ENCODE results near the gene TSPAN4. TPM values are rescaled to one million over a fixed set of nuclear protein-coding genes. Genes with fewer than 3 reads are reported as not detected.

Gene TSPAN4
- total RNA-seq, 2 experiments from 2014 or later: 9.4 to 12.1 TPM

DNA sequence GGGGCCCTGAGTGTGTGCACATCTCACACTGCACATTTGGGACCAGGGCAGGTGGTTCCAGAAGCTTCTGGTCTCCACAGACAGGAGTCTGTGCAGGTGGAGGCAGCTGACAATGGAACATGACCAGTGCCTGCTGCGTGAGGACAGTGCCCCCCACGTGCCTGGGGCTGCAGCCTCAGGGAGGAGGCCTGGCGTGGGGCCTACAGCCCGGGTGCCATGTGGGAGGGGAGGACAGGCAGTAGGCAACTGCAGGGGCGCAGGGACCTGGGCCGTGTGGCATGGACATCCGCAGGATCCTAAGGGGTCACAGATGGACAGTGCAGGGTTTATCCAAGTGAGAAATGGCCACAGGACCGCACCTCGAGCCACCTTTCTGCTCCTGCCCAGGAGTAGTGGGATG, 28.8 kb downstream of the TSPAN4 start:
- Histone ChIP-seq H3K36me3 (ENCODE audit: insufficient read depth, low read length) (peaks cover 5% of the 10 kb centered on the region; the same call in 1 of the 2 replicates), H3K79me2 (ENCODE audit: insufficient read depth, low read depth, low read length) (no peaks in the 10 kb centered on the region), H3K4me1 (ENCODE audit: insufficient read depth, low read length, poor library complexity, severe bottlenecking) (no peaks in the 10 kb centered on the region), H3K9me2 (ENCODE audit: insufficient read depth, low read length) (no peaks in the 10 kb centered on the region), H3K4me3 (ENCODE audit: low read depth, low read length, poor library complexity, severe bottlenecking) (no peak overlapping the region), H2AFZ (ENCODE audit: low read length) (no peak overlapping the region), H4K20me1 (ENCODE audit: insufficient read depth, low read length) (no peaks in the 10 kb centered on the region), H3K4me2 (ENCODE audit: low read length) (no peak overlapping the region), H3K27ac (ENCODE audit: low read depth, low read length, poor library complexity, severe bottlenecking) (no peak overlapping the region), H3K9me3 (ENCODE audit: low read length) (no peaks in the 10 kb centered on the region)
- POLR2A ChIA-PET: no interaction called here
- no peak for TF ChIP-seq EZH2phosphoT487 (IDR thresholded peaks at IDR 0.05; ENCODE audit: borderline replicate concordance, low read depth, low read length)
- TF ChIP-seq, protein P1, sequence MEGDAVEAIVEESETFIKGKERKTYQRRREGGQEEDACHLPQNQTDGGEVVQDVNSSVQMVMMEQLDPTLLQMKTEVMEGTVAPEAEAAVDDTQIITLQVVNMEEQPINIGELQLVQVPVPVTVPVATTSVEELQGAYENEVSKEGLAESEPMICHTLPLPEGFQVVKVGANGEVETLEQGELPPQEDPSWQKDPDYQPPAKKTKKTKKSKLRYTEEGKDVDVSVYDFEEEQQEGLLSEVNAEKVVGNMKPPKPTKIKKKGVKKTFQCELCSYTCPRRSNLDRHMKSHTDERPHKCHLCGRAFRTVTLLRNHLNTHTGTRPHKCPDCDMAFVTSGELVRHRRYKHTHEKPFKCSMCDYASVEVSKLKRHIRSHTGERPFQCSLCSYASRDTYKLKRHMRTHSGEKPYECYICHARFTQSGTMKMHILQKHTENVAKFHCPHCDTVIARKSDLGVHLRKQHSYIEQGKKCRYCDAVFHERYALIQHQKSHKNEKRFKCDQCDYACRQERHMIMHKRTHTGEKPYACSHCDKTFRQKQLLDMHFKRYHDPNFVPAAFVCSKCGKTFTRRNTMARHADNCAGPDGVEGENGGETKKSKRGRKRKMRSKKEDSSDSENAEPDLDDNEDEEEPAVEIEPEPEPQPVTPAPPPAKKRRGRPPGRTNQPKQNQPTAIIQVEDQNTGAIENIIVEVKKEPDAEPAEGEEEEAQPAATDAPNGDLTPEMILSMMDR (conservative IDR thresholded peaks at IDR 0.05; ENCODE audit: low read length): no peak
- CTCF ChIA-PET (ENCODE audit: unreplicated experiment): no interaction called here
- no peak for DNase-seq (ENCODE audit: low spot score)
- BruUV-seq (replicated peaks): no TSS peak
- intact Hi-C loops (cut with micrococcal nuclease; ENCODE audit: unreplicated experiment): no loop called here

DNA sequence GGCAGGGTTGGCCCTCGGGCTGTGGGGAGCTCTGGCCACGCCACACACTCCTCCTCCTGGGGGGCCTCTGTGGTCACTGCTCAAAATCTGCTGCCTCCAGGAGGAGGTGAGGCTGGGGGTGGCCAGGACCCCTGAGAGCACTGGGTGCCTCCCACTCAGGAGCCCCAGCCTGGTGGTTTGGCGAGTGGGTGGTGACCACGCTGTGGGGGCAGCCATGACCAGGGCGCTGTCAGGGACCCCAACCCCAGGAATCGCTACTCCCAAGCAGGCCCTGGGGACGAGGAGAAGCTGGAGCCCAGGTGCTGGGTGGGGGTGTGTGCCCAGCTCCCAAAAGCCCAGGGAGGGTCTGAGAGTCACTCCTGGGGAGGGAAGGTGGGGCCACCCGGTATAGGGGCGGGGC, 30.1 kb downstream of the TSPAN4 start:
- no peaks in the 10 kb centered on the region for H3K9me3 ChIP-seq (ENCODE audit: low read length)
- BruUV-seq (replicated peaks): no TSS peak
- H3K4me3 ChIP-seq (ENCODE audit: low read depth, low read length, poor library complexity, severe bottlenecking): no peak overlapping the region
- H3K9me2 ChIP-seq (ENCODE audit: insufficient read depth, low read length): no peaks in the 10 kb centered on the region
- H2AFZ ChIP-seq (ENCODE audit: low read length): no peak overlapping the region
- H3K79me2 ChIP-seq (ENCODE audit: insufficient read depth, low read depth, low read length): no peaks in the 10 kb centered on the region
- H3K4me2 ChIP-seq (ENCODE audit: low read length): no peak overlapping the region
- no peak for TF ChIP-seq EZH2phosphoT487 (IDR thresholded peaks at IDR 0.05; ENCODE audit: borderline replicate concordance, low read depth, low read length)
- TF ChIP-seq, protein P1 (conservative IDR thresholded peaks at IDR 0.05; ENCODE audit: low read length): no peak
- H4K20me1 ChIP-seq (ENCODE audit: insufficient read depth, low read length): no peaks in the 10 kb centered on the region
- H3K4me1 ChIP-seq (ENCODE audit: insufficient read depth, low read length, poor library complexity, severe bottlenecking): no peaks in the 10 kb centered on the region
- ChIA-PET POLR2A (interaction anchor here (0.6 kb wide), 1 partner anchor 83 kb away, joined by 3 read pairs; the partner anchor contains the start of gene CEND1), CTCF (ENCODE audit: unreplicated experiment) (no interaction called here)
- DNase-seq (ENCODE audit: low spot score): no peak
- intact Hi-C loops (cut with micrococcal nuclease; ENCODE audit: unreplicated experiment): no loop called here
- peaks cover 6% of the 10 kb centered on the region; the same call in 1 of the 2 replicates for H3K36me3 ChIP-seq (ENCODE audit: insufficient read depth, low read length)
- H3K27ac ChIP-seq (ENCODE audit: low read depth, low read length, poor library complexity, severe bottlenecking): no peak overlapping the region

DNA sequence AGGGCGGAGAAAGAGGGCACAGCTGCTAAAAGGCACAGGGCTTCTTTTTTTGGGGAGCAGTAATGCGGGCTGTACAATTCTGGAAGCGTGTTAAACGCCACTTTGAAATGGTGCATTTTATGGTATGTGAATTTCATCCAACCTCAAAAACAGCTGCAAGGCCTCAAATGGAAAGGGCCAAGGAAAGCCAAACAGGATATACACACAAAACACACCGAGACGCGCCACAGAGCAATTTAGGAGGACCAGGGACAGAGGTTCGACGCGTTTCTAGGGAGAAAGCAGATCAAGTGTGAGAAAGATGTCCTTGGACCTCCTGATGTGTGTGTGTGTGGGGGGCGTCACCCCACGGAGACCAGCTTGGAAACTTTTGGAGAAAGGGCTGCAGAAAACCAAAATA, 31.1 kb downstream of the TSPAN4 start:
- TF ChIP-seq EZH2phosphoT487 (IDR thresholded peaks at IDR 0.05; ENCODE audit: borderline replicate concordance, low read depth, low read length): no peak
- TF ChIP-seq, protein P1 (conservative IDR thresholded peaks at IDR 0.05; ENCODE audit: low read length): no peak
- BruUV-seq (replicated peaks): no TSS peak
- Histone ChIP-seq H3K36me3 (ENCODE audit: insufficient read depth, low read length) (peaks cover 9% of the 10 kb centered on the region; the same call in 1 of the 2 replicates), H3K4me2 (ENCODE audit: low read length) (no peak overlapping the region), H3K79me2 (ENCODE audit: insufficient read depth, low read depth, low read length) (no peaks in the 10 kb centered on the region), H3K4me1 (ENCODE audit: insufficient read depth, low read length, poor library complexity, severe bottlenecking) (no peaks in the 10 kb centered on the region), H3K27ac (ENCODE audit: low read depth, low read length, poor library complexity, severe bottlenecking) (no peak overlapping the region), H4K20me1 (ENCODE audit: insufficient read depth, low read length) (no peaks in the 10 kb centered on the region), H3K9me2 (ENCODE audit: insufficient read depth, low read length) (no peaks in the 10 kb centered on the region), H2AFZ (ENCODE audit: low read length) (no peak overlapping the region), H3K9me3 (ENCODE audit: low read length) (no peaks in the 10 kb centered on the region), H3K4me3 (ENCODE audit: low read depth, low read length, poor library complexity, severe bottlenecking) (no peak overlapping the region)
- POLR2A ChIA-PET: no interaction called here
- intact Hi-C loops (cut with micrococcal nuclease; ENCODE audit: unreplicated experiment): no loop called here
- no peak for DNase-seq (ENCODE audit: low spot score)
- CTCF ChIA-PET (ENCODE audit: unreplicated experiment): no interaction called here

Measured in OCI-LY7 (cell line).